ENCODE data around the gene GRK3. TPM values are rescaled to one million over a fixed set of nuclear protein-coding genes. Genes with fewer than 3 reads are reported as not detected.
"Not testable (repeated sequence)": the region's sequence is repeated elsewhere in the genome, so short reads cannot be mapped to it uniquely, and the experiment has no call there.

Gene GRK3
- total RNA-seq, 2 donors from 2014 or later = 19.4 to 21.0 TPM

DNA sequence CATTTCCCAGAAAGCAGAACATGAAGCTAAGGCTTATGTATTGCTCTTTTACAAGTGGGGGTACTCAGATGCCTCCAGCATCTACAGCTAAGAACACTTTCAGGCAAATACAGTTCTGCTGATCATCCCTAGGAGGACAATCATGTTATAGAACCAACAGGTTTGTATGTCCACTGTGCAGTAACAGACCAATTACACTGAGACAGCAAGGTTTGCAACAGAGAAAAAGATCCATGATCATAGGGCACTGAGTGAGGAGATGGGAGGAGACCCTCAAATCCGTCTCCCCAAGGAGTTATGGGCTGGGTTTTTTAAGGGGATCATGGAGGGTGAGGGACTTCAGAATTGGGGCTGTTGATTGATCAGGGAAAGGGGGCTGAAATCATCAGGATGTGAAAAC, 39.1 kb upstream of the GRK3 start:
- no peak for TF ChIP-seq CTCF (conservative IDR thresholded peaks at IDR 0.05)
- peaks cover 19% of the 10 kb centered on the region for H3K9me3 ChIP-seq (ENCODE audit: control insufficient read depth, low read length)
- DNase-seq = no peak
- Mint-ChIP-seq H3K4me1 (no peaks in the 10 kb centered on the region), H3K36me3 (ENCODE audit: low read depth) (peaks cover 8% of the 10 kb centered on the region), H3K9me3 (peaks cover 18% of the 10 kb centered on the region), H3K27me3 (ENCODE audit: insufficient read depth) (no peaks in the 10 kb centered on the region), H3K4me3 (no peak overlapping the region), H3K27ac (no peak overlapping the region)
- H3K9ac ChIP-seq (ENCODE audit: extremely low read depth, low read length, poor library complexity, severe bottlenecking) = no peak overlapping the region
- no peaks in the 10 kb centered on the region for H3K4me1 ChIP-seq (ENCODE audit: control insufficient read depth, insufficient read depth, low read length)
- no peak overlapping the region for H3K27ac ChIP-seq (ENCODE audit: low read depth, low read length)
- no peak overlapping the region for H3K4me3 ChIP-seq (ENCODE audit: low read length)
- no peaks in the 10 kb centered on the region for H3K36me3 ChIP-seq (ENCODE audit: control insufficient read depth, insufficient read depth, low read length)
- WGBS, 2 experiments (ENCODE audit: insufficient coverage in 1 of 2, insufficient read length in 1 of 2) = 81 to 91% methylated on average over 1 of the region's 1 CpG
- no peaks in the 10 kb centered on the region for H3K27me3 ChIP-seq (ENCODE audit: control insufficient read depth, insufficient read depth, low read length, poor library complexity, severe bottlenecking)

GRCh38 chr22:25525804-25526584, 38.5 kb upstream of the GRK3 start:
- not testable (repeated sequence) for H3K4me3 ChIP-seq (ENCODE audit: low read length); H3K4me3 Mint-ChIP-seq; H3K27ac Mint-ChIP-seq; H3K27ac ChIP-seq (ENCODE audit: low read depth, low read length); DNase-seq; H3K36me3 Mint-ChIP-seq (ENCODE audit: low read depth); H3K27me3 ChIP-seq (ENCODE audit: control insufficient read depth, insufficient read depth, low read length, poor library complexity, severe bottlenecking); H3K27me3 Mint-ChIP-seq (ENCODE audit: insufficient read depth); H3K4me1 ChIP-seq (ENCODE audit: control insufficient read depth, insufficient read depth, low read length); H3K4me1 Mint-ChIP-seq; H3K9ac ChIP-seq (ENCODE audit: extremely low read depth, low read length, poor library complexity, severe bottlenecking); H3K36me3 ChIP-seq (ENCODE audit: control insufficient read depth, insufficient read depth, low read length)
- WGBS, 2 experiments (ENCODE audit: insufficient coverage in 1 of 2, insufficient read length in 1 of 2) = 97 to 100% methylated on average over 2 of the region's 3 CpGs
- peaks cover 19% of the 10 kb centered on the region for H3K9me3 ChIP-seq (ENCODE audit: control insufficient read depth, low read length)
- H3K9me3 Mint-ChIP-seq = peaks cover 18% of the 10 kb centered on the region

DNA sequence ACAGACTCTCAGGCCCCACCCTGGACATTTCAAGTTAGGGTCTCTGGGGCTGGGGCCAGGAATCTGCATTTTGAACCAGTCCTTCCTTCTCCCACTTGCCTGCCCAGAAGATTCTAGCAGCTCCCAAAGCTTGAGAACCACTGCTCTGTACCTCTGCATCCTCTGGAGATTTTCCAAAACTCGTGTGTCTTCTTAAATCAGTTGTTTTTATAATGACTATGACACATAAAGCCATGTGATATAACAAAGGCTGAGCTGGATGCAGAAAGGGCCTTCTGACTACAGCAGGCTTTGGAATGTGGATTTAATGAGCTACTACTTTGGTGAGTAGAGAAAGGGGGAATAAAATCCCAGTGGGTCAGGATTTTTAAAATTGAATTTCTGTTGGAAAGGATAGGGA, 37.5 kb upstream of the GRK3 start:
- H3K9ac ChIP-seq (ENCODE audit: extremely low read depth, low read length, poor library complexity, severe bottlenecking); H3K27me3 Mint-ChIP-seq (ENCODE audit: insufficient read depth); H3K36me3 ChIP-seq (ENCODE audit: control insufficient read depth, insufficient read depth, low read length); H3K4me1 Mint-ChIP-seq; H3K4me3 ChIP-seq (ENCODE audit: low read length); H3K4me1 ChIP-seq (ENCODE audit: control insufficient read depth, insufficient read depth, low read length); H3K36me3 Mint-ChIP-seq (ENCODE audit: low read depth); H3K27ac ChIP-seq (ENCODE audit: low read depth, low read length); H3K27me3 ChIP-seq (ENCODE audit: control insufficient read depth, insufficient read depth, low read length, poor library complexity, severe bottlenecking); DNase-seq; H3K4me3 Mint-ChIP-seq; H3K27ac Mint-ChIP-seq: not testable (repeated sequence)
- 100% methylated on average over 1 of the region's 1 CpG; no CpG with 5 or more reads in 1 of the 2 experiments for WGBS, 2 experiments (ENCODE audit: insufficient coverage in 1 of 2, insufficient read length in 1 of 2)
- H3K9me3 Mint-ChIP-seq = peaks cover 14% of the 10 kb centered on the region
- peaks cover 13% of the 10 kb centered on the region for H3K9me3 ChIP-seq (ENCODE audit: control insufficient read depth, low read length)

- not testable (repeated sequence) for H3K4me1 ChIP-seq (ENCODE audit: control insufficient read depth, insufficient read depth, low read length); H3K27me3 Mint-ChIP-seq (ENCODE audit: insufficient read depth); H3K9ac ChIP-seq (ENCODE audit: extremely low read depth, low read length, poor library complexity, severe bottlenecking); H3K4me1 Mint-ChIP-seq; H3K27me3 ChIP-seq (ENCODE audit: control insufficient read depth, insufficient read depth, low read length, poor library complexity, severe bottlenecking); H3K36me3 Mint-ChIP-seq (ENCODE audit: low read depth); H3K27ac ChIP-seq (ENCODE audit: low read depth, low read length); H3K4me3 ChIP-seq (ENCODE audit: low read length); H3K4me3 Mint-ChIP-seq; H3K36me3 ChIP-seq (ENCODE audit: control insufficient read depth, insufficient read depth, low read length); DNase-seq; H3K27ac Mint-ChIP-seq
- peaks cover 14% of the 10 kb centered on the region for H3K9me3 Mint-ChIP-seq
- peaks cover 12% of the 10 kb centered on the region for H3K9me3 ChIP-seq (ENCODE audit: control insufficient read depth, low read length)
- WGBS, 2 experiments (ENCODE audit: insufficient coverage in 1 of 2, insufficient read length in 1 of 2) = 100% methylated on average over 1 of the region's 3 CpGs; no CpG with 5 or more reads in 1 of the 2 experiments
Measured at GRCh38 chr22:25528068-25528467, 36.4 kb upstream of the GRK3 start.

GRCh38 chr22:25529059-25529458, 35.4 kb upstream of the GRK3 start:
- DNase-seq; H3K4me1 ChIP-seq (ENCODE audit: control insufficient read depth, insufficient read depth, low read length); H3K27ac Mint-ChIP-seq; H3K27ac ChIP-seq (ENCODE audit: low read depth, low read length); H3K4me1 Mint-ChIP-seq; H3K36me3 ChIP-seq (ENCODE audit: control insufficient read depth, insufficient read depth, low read length); H3K9ac ChIP-seq (ENCODE audit: extremely low read depth, low read length, poor library complexity, severe bottlenecking); H3K36me3 Mint-ChIP-seq (ENCODE audit: low read depth); H3K4me3 Mint-ChIP-seq; H3K27me3 Mint-ChIP-seq (ENCODE audit: insufficient read depth); H3K27me3 ChIP-seq (ENCODE audit: control insufficient read depth, insufficient read depth, low read length, poor library complexity, severe bottlenecking); H3K4me3 ChIP-seq (ENCODE audit: low read length): not testable (repeated sequence)
- H3K9me3 Mint-ChIP-seq = peaks cover 14% of the 10 kb centered on the region
- peaks cover 12% of the 10 kb centered on the region for H3K9me3 ChIP-seq (ENCODE audit: control insufficient read depth, low read length)
- WGBS, 2 experiments (ENCODE audit: insufficient coverage in 1 of 2, insufficient read length in 1 of 2) = 82% methylated on average over 1 of the region's 1 CpG; no CpG with 5 or more reads in 1 of the 2 experiments

DNA sequence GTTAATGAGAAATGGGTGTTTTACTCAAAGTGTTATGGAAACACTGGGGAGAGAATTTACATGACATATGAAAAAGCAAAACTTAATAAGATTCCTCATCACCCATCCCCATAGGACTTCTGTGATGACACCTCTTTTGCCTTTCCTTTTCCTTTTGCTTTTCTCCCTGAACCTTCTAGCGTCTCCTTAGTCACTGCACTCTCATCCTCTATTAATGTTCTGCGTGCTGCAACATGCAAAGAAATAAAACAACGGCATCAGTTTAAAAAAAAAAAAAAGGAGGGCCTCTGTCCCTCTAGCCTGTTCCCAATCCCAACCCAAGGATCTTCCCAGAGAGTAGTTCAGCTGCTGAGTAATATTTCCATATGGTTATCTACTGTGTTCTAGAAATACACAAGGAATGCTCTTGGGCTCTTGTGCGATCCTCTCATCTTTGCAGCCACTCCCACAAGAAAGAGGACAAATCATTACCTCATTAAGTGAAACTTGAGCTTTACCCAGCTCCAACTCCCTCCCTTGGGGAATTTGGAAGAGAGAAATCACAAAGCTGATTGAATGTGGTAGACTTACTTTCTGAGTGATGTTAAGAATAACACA, 34.8 kb upstream of the GRK3 start:
- WGBS, 2 experiments (ENCODE audit: insufficient coverage in 1 of 2, insufficient read length in 1 of 2) = 82 to 84% methylated on average over 3 of the region's 4 CpGs

More for the DNA sequence above, 34.8 kb upstream of the GRK3 start:
- H3K27me3 ChIP-seq (ENCODE audit: control insufficient read depth, insufficient read depth, low read length, poor library complexity, severe bottlenecking); H3K4me1 Mint-ChIP-seq; H3K36me3 Mint-ChIP-seq (ENCODE audit: low read depth); H3K27ac ChIP-seq (ENCODE audit: low read depth, low read length); H3K36me3 ChIP-seq (ENCODE audit: control insufficient read depth, insufficient read depth, low read length); H3K4me3 ChIP-seq (ENCODE audit: low read length); H3K9ac ChIP-seq (ENCODE audit: extremely low read depth, low read length, poor library complexity, severe bottlenecking); H3K4me1 ChIP-seq (ENCODE audit: control insufficient read depth, insufficient read depth, low read length); H3K27ac Mint-ChIP-seq; H3K27me3 Mint-ChIP-seq (ENCODE audit: insufficient read depth); H3K4me3 Mint-ChIP-seq; DNase-seq: not testable (repeated sequence)
- H3K9me3 Mint-ChIP-seq = peaks cover 11% of the 10 kb centered on the region
- peaks cover 11% of the 10 kb centered on the region for H3K9me3 ChIP-seq (ENCODE audit: control insufficient read depth, low read length)

Measured in endodermal cell (in vitro differentiated cells).